ENCODE data around the gene COL4A3.

- TF ChIP-seq, protein P1, sequence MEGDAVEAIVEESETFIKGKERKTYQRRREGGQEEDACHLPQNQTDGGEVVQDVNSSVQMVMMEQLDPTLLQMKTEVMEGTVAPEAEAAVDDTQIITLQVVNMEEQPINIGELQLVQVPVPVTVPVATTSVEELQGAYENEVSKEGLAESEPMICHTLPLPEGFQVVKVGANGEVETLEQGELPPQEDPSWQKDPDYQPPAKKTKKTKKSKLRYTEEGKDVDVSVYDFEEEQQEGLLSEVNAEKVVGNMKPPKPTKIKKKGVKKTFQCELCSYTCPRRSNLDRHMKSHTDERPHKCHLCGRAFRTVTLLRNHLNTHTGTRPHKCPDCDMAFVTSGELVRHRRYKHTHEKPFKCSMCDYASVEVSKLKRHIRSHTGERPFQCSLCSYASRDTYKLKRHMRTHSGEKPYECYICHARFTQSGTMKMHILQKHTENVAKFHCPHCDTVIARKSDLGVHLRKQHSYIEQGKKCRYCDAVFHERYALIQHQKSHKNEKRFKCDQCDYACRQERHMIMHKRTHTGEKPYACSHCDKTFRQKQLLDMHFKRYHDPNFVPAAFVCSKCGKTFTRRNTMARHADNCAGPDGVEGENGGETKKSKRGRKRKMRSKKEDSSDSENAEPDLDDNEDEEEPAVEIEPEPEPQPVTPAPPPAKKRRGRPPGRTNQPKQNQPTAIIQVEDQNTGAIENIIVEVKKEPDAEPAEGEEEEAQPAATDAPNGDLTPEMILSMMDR (IDR thresholded peaks at IDR 0.05) = no peak
- TF ChIP-seq POLR2A (IDR thresholded peaks at IDR 0.05) = no peak
Measured at GRCh38 chr2:227141301-227141700, 23.1 kb upstream of the COL4A3 start.
